Measurements from ENCODE around the gene DIPK1A.

GRCh38 chr1:92881391-92881790 is 79.9 kb downstream of the DIPK1A start:
- no peak for TF ChIP-seq CTCF (conservative IDR thresholded peaks at IDR 0.05)
- no peak for TF ChIP-seq EZH2 (IDR thresholded peaks at IDR 0.05; ENCODE audit: low read depth)

All from PC-9 (cell line).